Caco-2 (cell line): ENCODE data around the gene REEP3. TPM values are rescaled to one million over a fixed set of nuclear protein-coding genes. Genes with fewer than 3 reads are reported as not detected.

Experiments
- BruUV-seq: library from RNA; stranded (reverse); fragments of 400-500 nt; replicated peaks from 2 replicates; lab custom pipeline; 2021; lab: Mats Ljungman, UMichigan
- CTCF ChIA-PET: fragments of 300-600 bp; sonication (Branson Sonifier 250); formaldehyde crosslinking; loops from one replicate; lab custom pipeline; 2022; ENCODE audit warnings: antibody characterized with exemption; lab: Charles Lee
- POLR2A ChIA-PET: fragments of 300-600 bp; sonication (Branson Sonifier 250); formaldehyde crosslinking; loops from one replicate; lab custom pipeline; 2022; ENCODE audit warnings: antibody characterized with exemption; lab: Charles Lee
- DNase-seq, 2 experiments: peaks; one replicate each; pipeline versions ENCODE4 v3.0.0 to v3.0.0-alpha.2; 2020 to 2022
- H3K27me3 ChIP-seq: replicated peaks from 2 replicates; pipeline ENCODE4 v1.6.0; 2011; ENCODE audit warnings: low read length; ENCODE audit not compliant: control insufficient read depth, insufficient read depth
- H3K36me3 ChIP-seq: 2 replicates; pipeline ENCODE4 v1.5.1; 2011; ENCODE audit warnings: low read length; ENCODE audit not compliant: control insufficient read depth, insufficient read depth
- H3K4me1 ChIP-seq: fragments of 250-450 bp; sonication (Bioruptor Pico); 2 replicates; pipeline ENCODE4 v1.5.1; 2020; ENCODE audit warnings: mild to moderate bottlenecking
- H3K4me3 ChIP-seq: 2 replicates; pipeline ENCODE4 v1.5.1; 2011; ENCODE audit warnings: low read depth, mild to moderate bottlenecking, control low read depth, low read length
- H3K9me3 ChIP-seq: fragments of 250-450 bp; sonication (Bioruptor Pico); 2 replicates; pipeline ENCODE4 v1.5.1; 2020; ENCODE audit warnings: mild to moderate bottlenecking, moderate library complexity
- H3K27ac Mint-ChIP-seq: one replicate; pipeline ENCODE4 v1.8.0; 2022; ENCODE audit warnings: mixed read lengths; ENCODE audit not compliant: unreplicated experiment
- H3K27me3 Mint-ChIP-seq: one replicate; pipeline ENCODE4 v1.8.0; 2022; ENCODE audit warnings: mixed read lengths; ENCODE audit not compliant: insufficient read depth, unreplicated experiment
- H3K36me3 Mint-ChIP-seq: one replicate; pipeline ENCODE4 v1.8.0; 2022; ENCODE audit warnings: mild to moderate bottlenecking, mixed read lengths; ENCODE audit not compliant: insufficient read depth, unreplicated experiment
- H3K4me1 Mint-ChIP-seq: one replicate; pipeline ENCODE4 v1.8.0; 2022; ENCODE audit warnings: low read depth, mixed read lengths; ENCODE audit not compliant: unreplicated experiment
- H3K4me3 Mint-ChIP-seq: one replicate; pipeline ENCODE4 v1.8.0; 2022; ENCODE audit warnings: mild to moderate bottlenecking, moderate library complexity, mixed read lengths; ENCODE audit not compliant: unreplicated experiment
- H3K9me3 Mint-ChIP-seq: one replicate; pipeline ENCODE4 v1.8.0; 2022; ENCODE audit warnings: mixed read lengths; ENCODE audit not compliant: unreplicated experiment
- CTCF ChIP-seq, 2 experiments: fragments of 200-600 bp in 1 of 2; IDR thresholded peaks; 1 replicate in 1 of 2; 2 replicates in 1 of 2; pipeline versions ENCODE4 v1.5.1 to v1.8.0; 2011 to 2022; ENCODE audit warnings: antibody characterized with exemption in 1 of 2, control low read depth in 1 of 2, inconsistent platforms in 1 of 2, low read depth in 1 of 2, low read length in 1 of 2, mild to moderate bottlenecking in 1 of 2, moderate library complexity in 1 of 2; ENCODE audit not compliant: insufficient read depth in 1 of 2, severe bottlenecking in 1 of 2, unreplicated experiment in 1 of 2
- intact Hi-C: fragments of 100-400 bp; cut with micrococcal nuclease; formaldehyde crosslinking; loops from one replicate; pipeline ENCODE4 v1.10.0; 2022; ENCODE audit not compliant: unreplicated experiment
- total RNA-seq: library from RNA; stranded (reverse); gene quantifications from 2 replicates; pipeline ENCODE4 v1.2.3, GENCODE V29; 2022

The REEP3 gene
- total RNA-seq, 1 experiment from 2014 or later, result 66.4 TPM

- Histone ChIP-seq H3K4me1 (peaks cover 9% of the 10 kb centered on the region), H3K9me3 (peaks cover 14% of the 10 kb centered on the region; the same call in 1 of the 2 replicates), H3K27me3 (no peaks in the 10 kb centered on the region), H3K36me3 (no peaks in the 10 kb centered on the region; the same call in 1 of the 2 replicates), H3K4me3 (no peak overlapping the region)
- H3K4me3 Mint-ChIP-seq, result no peak overlapping the region
- H3K9me3 Mint-ChIP-seq, result no peaks in the 10 kb centered on the region
- H3K36me3 Mint-ChIP-seq, result peaks cover 10% of the 10 kb centered on the region
- H3K27ac Mint-ChIP-seq, result no peak overlapping the region
- ChIA-PET CTCF (no interaction called here), POLR2A (no interaction called here)
- intact Hi-C loops, result no loop called here
- BruUV-seq, result no TSS peak
- no peak for TF ChIP-seq CTCF (IDR thresholded peaks at IDR 0.05; ENCODE audit: insufficient read depth in 1 of 2, low read depth in 1 of 2, low read length in 1 of 2, severe bottlenecking in 1 of 2, unreplicated experiment in 1 of 2)
- no peaks in the 10 kb centered on the region for H3K4me1 Mint-ChIP-seq
- no peak for DNase-seq
- no peaks in the 10 kb centered on the region for H3K27me3 Mint-ChIP-seq
These were observed 28.2 kb upstream of the REEP3 start for GRCh38 chr10:63493004-63493403.

- no peak for DNase-seq
- ChIA-PET CTCF (interaction anchor here (0.6 kb wide), 1 partner anchor 276 kb away, joined by 3 read pairs; no protein-coding TSS in a partner anchor), POLR2A (no interaction called here)
- no peak overlapping the region for H3K4me3 Mint-ChIP-seq
- H3K36me3 Mint-ChIP-seq, result peaks cover 5% of the 10 kb centered on the region
- no peak overlapping the region for H3K4me3 ChIP-seq
- peaks cover 11% of the 10 kb centered on the region for H3K4me1 Mint-ChIP-seq
- H3K27me3 Mint-ChIP-seq, result no peaks in the 10 kb centered on the region
- no peaks in the 10 kb centered on the region for H3K9me3 Mint-ChIP-seq
- intact Hi-C loops, result no loop called here
- peaks cover 9% of the 10 kb centered on the region; the same call in 1 of the 2 replicates for H3K9me3 ChIP-seq
- no TSS peak for BruUV-seq
- no peak overlapping the region for H3K27ac Mint-ChIP-seq
- no peaks in the 10 kb centered on the region for H3K36me3 ChIP-seq
- TF ChIP-seq CTCF (IDR thresholded peaks at IDR 0.05; ENCODE audit: insufficient read depth in 1 of 2, low read depth in 1 of 2, low read length in 1 of 2, severe bottlenecking in 1 of 2, unreplicated experiment in 1 of 2), result no peak
- no peaks in the 10 kb centered on the region for H3K27me3 ChIP-seq
- no peaks in the 10 kb centered on the region for H3K4me1 ChIP-seq
These were observed 26.2 kb upstream of the REEP3 start for GRCh38 chr10:63494951-63495350.

- H3K4me1 Mint-ChIP-seq, result peaks cover 11% of the 10 kb centered on the region
- no peaks in the 10 kb centered on the region for H3K4me1 ChIP-seq
- no peaks in the 10 kb centered on the region for H3K9me3 Mint-ChIP-seq
- ChIA-PET POLR2A (no interaction called here), CTCF (no interaction called here)
- no peak overlapping the region for H3K4me3 ChIP-seq
- no peaks in the 10 kb centered on the region for H3K9me3 ChIP-seq
- no peak for TF ChIP-seq CTCF (IDR thresholded peaks at IDR 0.05; ENCODE audit: insufficient read depth in 1 of 2, low read depth in 1 of 2, low read length in 1 of 2, severe bottlenecking in 1 of 2, unreplicated experiment in 1 of 2)
- H3K36me3 ChIP-seq, result no peaks in the 10 kb centered on the region
- no peak overlapping the region for H3K27ac Mint-ChIP-seq
- DNase-seq, result no peak
- no TSS peak for BruUV-seq
- H3K27me3 Mint-ChIP-seq, result no peaks in the 10 kb centered on the region
- H3K27me3 ChIP-seq, result no peaks in the 10 kb centered on the region
- H3K36me3 Mint-ChIP-seq, result peaks cover 10% of the 10 kb centered on the region
- intact Hi-C loops, result no loop called here
- no peak overlapping the region for H3K4me3 Mint-ChIP-seq
These were observed 24.6 kb upstream of the REEP3 start for GRCh38 chr10:63496561-63496960.
